ENCODE data around the gene DPM2.

Gene DPM2

GRCh38 chr9:127949827-127950512 is 12.3 kb upstream of the DPM2 start:
- no peak overlapping the region for H2AFZ ChIP-seq (ENCODE audit: low read depth, low read length)
- H4K20me1 ChIP-seq (ENCODE audit: insufficient read depth, low read length) = peaks cover 7% of the 10 kb centered on the region; the same call in 1 of the 2 replicates
- no peaks in the 10 kb centered on the region for H3K4me1 ChIP-seq (ENCODE audit: insufficient read depth, low read length)
- ATAC-seq (ENCODE audit: insufficient read depth, low read depth) = no peak
- no peak for DNase-seq
- 0 out of 2 replicates have a peak, but pooled peaks cover under 1% of the 10 kb centered on the region for H3K36me3 ChIP-seq (ENCODE audit: insufficient read depth, low read length)
- H3K4me3 ChIP-seq (ENCODE audit: low read depth in 1 of 2, low read length in 2 of 2) = no peak overlapping the region
- H3K79me2 ChIP-seq (ENCODE audit: insufficient read depth, low read length) = no peaks in the 10 kb centered on the region
- no peak for TF ChIP-seq CTCF (IDR thresholded peaks at IDR 0.05; ENCODE audit: borderline replicate concordance, extremely low read depth, low read length, poor library complexity, severe bottlenecking)
- TF ChIP-seq EZH2 (IDR thresholded peaks at IDR 0.05; ENCODE audit: borderline replicate concordance, low read depth, low read length, severe bottlenecking) = no peak
- H3K9me3 ChIP-seq (ENCODE audit: insufficient read depth, low read length, severe bottlenecking) = no peaks in the 10 kb centered on the region
- no peak overlapping the region for H3K9ac ChIP-seq (ENCODE audit: low read depth, low read length)
- no peak overlapping the region for H3K4me2 ChIP-seq (ENCODE audit: insufficient read depth, low read length)
- H3K27ac ChIP-seq (ENCODE audit: low read length) = no peak overlapping the region
- no peaks in the 10 kb centered on the region for H3K27me3 ChIP-seq (ENCODE audit: insufficient read depth, low read length, poor library complexity)

GRCh38 chr9:127947841-127948710 is 10.4 kb upstream of the DPM2 start:
- Histone ChIP-seq H3K4me2 (ENCODE audit: insufficient read depth, low read length) (no peak overlapping the region), H3K4me3 (ENCODE audit: low read depth in 1 of 2, low read length in 2 of 2) (no peak overlapping the region), H3K4me1 (ENCODE audit: insufficient read depth, low read length) (peaks cover 6% of the 10 kb centered on the region; the same call in 1 of the 2 replicates), H3K79me2 (ENCODE audit: insufficient read depth, low read length) (no peaks in the 10 kb centered on the region), H4K20me1 (ENCODE audit: insufficient read depth, low read length) (peaks cover 5% of the 10 kb centered on the region; the same call in 1 of the 2 replicates), H2AFZ (ENCODE audit: low read depth, low read length) (no peak overlapping the region), H3K27ac (ENCODE audit: low read length) (no peak overlapping the region), H3K9me3 (ENCODE audit: insufficient read depth, low read length, severe bottlenecking) (no peaks in the 10 kb centered on the region), H3K27me3 (ENCODE audit: insufficient read depth, low read length, poor library complexity) (no peaks in the 10 kb centered on the region), H3K36me3 (ENCODE audit: insufficient read depth, low read length) (peaks cover 13% of the 10 kb centered on the region; the same call in 1 of the 2 replicates), H3K9ac (ENCODE audit: low read depth, low read length) (no peak overlapping the region)
- DNase-seq (no peak), ATAC-seq (ENCODE audit: insufficient read depth, low read depth) (no peak)
- no peak for TF ChIP-seq EZH2 (IDR thresholded peaks at IDR 0.05; ENCODE audit: borderline replicate concordance, low read depth, low read length, severe bottlenecking)
- TF ChIP-seq CTCF (IDR thresholded peaks at IDR 0.05; ENCODE audit: borderline replicate concordance, extremely low read depth, low read length, poor library complexity, severe bottlenecking) = no peak

- Histone ChIP-seq H3K27me3 (ENCODE audit: insufficient read depth, low read length, poor library complexity) (no peaks in the 10 kb centered on the region), H3K4me3 (ENCODE audit: low read depth in 1 of 2, low read length in 2 of 2) (no peak overlapping the region), H3K4me2 (ENCODE audit: insufficient read depth, low read length) (no peak overlapping the region), H4K20me1 (ENCODE audit: insufficient read depth, low read length) (peaks cover under 1% of the 10 kb centered on the region; the same call in 1 of the 2 replicates), H3K9me3 (ENCODE audit: insufficient read depth, low read length, severe bottlenecking) (no peaks in the 10 kb centered on the region), H3K9ac (ENCODE audit: low read depth, low read length) (no peak overlapping the region), H3K36me3 (ENCODE audit: insufficient read depth, low read length) (peaks cover 22% of the 10 kb centered on the region; the same call in 1 of the 2 replicates), H3K4me1 (ENCODE audit: insufficient read depth, low read length) (peaks cover 6% of the 10 kb centered on the region; the same call in 1 of the 2 replicates), H3K79me2 (ENCODE audit: insufficient read depth, low read length) (no peaks in the 10 kb centered on the region), H2AFZ (ENCODE audit: low read depth, low read length) (no peak overlapping the region), H3K27ac (ENCODE audit: low read length) (no peak overlapping the region; the same call in 1 of the 2 replicates)
- ATAC-seq (ENCODE audit: insufficient read depth, low read depth) (no peak), DNase-seq (no peak)
- TF ChIP-seq EZH2 (IDR thresholded peaks at IDR 0.05; ENCODE audit: borderline replicate concordance, low read depth, low read length, severe bottlenecking) (no peak), CTCF (IDR thresholded peaks at IDR 0.05; ENCODE audit: borderline replicate concordance, extremely low read depth, low read length, poor library complexity, severe bottlenecking) (no peak)
Measured at GRCh38 chr9:127946728-127947127, 9.1 kb upstream of the DPM2 start.

All from DND-41 (cell line).